ENCODE data around the gene COG5. TPM values are rescaled to one million over a fixed set of nuclear protein-coding genes. Genes with fewer than 3 reads are reported as not detected.
"Not testable (repeated sequence)": the region's sequence is repeated elsewhere in the genome, so short reads cannot be mapped to it uniquely, and the experiment has no call there.

COG5 gene
- total RNA-seq, 2 donors from 2014 or later: 39.7 to 45.8 TPM

DNA sequence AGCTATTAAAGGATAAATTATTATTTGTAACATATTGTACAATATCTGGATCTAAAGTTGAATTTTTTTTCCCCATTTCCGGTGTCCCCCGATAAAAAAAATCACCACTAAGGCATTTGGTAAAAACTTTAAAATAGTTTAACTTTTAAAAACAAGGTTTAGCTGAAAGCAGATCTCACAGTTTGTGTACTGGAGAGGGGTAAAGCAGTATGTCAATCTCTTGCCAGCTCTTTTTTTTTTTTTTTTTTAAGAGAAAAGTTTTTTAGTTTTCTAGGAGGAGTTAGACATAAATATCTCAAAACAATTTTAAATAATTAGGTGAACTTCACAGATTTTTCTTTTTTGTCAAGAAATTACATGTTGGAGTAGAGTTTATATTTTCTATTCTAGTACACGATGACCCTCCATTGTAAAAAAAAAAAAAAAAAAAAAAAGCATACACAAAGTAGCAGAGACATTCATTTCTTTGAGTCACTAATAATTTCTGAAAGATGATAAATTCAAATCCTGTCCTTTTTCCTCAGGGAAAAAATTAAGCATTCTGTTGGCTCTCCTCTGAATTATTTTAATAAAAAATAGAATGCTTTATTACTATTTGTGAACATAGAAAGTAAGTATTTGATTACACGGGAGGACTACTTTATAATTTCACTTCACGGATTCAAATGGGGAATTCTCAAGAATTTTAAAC is 396.8 kb downstream of the COG5 start:
- DNase-seq (no peak), ATAC-seq (no peak)
- intact Hi-C loops (cut with DNase I, micrococcal nuclease): no loop called here

DNA sequence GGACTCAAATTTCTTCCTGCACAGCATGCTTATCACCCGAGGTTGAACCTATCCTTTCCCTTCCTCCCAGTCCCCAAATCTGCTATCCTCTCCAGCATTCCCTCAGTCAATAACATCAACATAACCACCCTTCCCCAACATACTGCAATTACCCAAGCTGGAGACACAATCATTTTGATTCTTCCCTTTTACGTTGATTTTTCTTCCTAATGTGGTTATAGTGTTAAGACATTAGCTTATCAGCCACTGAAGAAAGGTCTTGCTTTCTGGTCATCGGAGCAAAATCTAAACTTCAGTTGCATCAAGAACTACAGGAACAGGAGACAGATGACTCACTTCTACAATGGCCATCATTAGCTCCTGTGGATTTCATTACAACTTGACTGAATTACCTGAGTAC is 398.4 kb downstream of the COG5 start:
- no peak for ATAC-seq
- intact Hi-C loops (cut with DNase I, micrococcal nuclease): no loop called here
- no peak for DNase-seq

GRCh38 chr7:107164092-107164491 is 399.6 kb downstream of the COG5 start:
- ATAC-seq (no peak), DNase-seq (no peak)
- intact Hi-C loops (cut with DNase I, micrococcal nuclease): no loop called here

DNA sequence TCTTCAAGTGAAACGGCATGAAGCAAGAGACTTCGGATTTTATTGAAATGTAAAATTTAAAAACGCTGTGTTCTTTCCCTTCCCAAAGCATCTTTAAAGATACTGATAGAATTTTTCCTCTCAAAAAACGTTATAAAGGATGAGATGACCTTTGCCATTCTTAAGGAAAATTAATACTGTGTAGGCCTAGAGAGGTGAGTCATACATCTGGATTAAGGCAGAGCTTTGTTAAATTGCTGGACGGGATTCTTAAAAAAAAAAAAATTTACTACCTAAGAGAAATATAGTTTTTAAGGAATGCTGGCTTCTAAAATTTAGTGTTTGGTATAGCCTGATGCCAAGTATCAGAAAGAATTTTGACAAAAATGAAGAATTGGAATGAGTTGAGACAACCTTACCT is 401.2 kb downstream of the COG5 start:
- intact Hi-C loops (cut with DNase I, micrococcal nuclease): no loop called here
- DNase-seq (no peak), ATAC-seq (no peak)

GRCh38 chr7:107161415-107161814 is 402.3 kb downstream of the COG5 start:
- intact Hi-C loops (cut with DNase I, micrococcal nuclease): no loop called here
- no peak for ATAC-seq
- no peak for DNase-seq

- ATAC-seq (no peak), DNase-seq (no peak)
- intact Hi-C loops (cut with DNase I, micrococcal nuclease): no loop called here
These were observed 403.3 kb downstream of the COG5 start for GRCh38 chr7:107160389-107160788.

DNA sequence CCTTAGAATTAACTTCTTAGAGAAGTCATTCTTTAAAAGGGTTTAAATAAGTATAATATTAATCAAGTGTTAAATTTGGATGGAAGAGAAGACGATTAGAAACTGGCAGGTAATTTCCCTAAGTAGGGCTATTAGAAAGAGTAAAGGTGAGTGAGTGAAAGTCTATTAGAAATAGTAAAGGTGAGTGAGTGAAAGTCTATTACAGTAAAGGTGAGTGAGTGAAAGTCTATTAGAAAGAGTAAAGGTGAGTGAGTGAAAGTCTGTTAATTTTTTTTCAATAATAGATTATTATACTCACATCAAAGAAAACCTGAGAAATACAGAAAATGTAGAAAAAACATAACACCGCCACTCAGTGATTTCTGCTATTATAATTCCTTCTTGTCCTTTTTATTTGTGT is 405.7 kb downstream of the COG5 start:
- intact Hi-C loops (cut with DNase I, micrococcal nuclease): no loop called here
- DNase-seq (no peak), ATAC-seq (no peak)

DNA sequence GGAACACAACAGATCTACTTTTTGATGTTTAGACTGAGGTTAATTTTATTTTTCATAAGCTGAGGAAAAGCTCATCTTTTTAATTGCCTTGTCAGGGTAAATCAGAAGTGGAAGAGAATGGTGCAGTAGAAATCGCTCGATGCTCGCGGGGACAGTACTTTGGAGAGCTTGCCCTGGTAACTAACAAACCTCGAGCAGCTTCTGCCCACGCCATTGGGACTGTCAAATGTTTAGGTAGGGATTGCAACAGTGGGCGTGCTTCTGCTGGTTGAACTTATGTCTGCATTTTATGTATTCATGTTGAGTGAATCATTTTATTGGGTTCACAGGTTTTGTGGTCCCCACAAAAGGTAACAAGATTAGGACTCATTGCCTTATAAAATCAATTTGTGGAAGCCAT is 406.6 kb downstream of the COG5 start:
- DNase-seq (no peak), ATAC-seq (no peak)
- intact Hi-C loops (cut with DNase I, micrococcal nuclease): no loop called here

- intact Hi-C loops (cut with DNase I, micrococcal nuclease); ATAC-seq; DNase-seq: not testable (repeated sequence)
These were observed 408.0 kb downstream of the COG5 start for GRCh38 chr7:107155726-107156125.

GRCh38 chr7:107154826-107155225 is 408.9 kb downstream of the COG5 start:
- DNase-seq (no peak), ATAC-seq (no peak)
- intact Hi-C loops (cut with DNase I, micrococcal nuclease): loop anchor here in 1 of 2 donors (5.0 kb wide), 1 partner anchor 363 kb away; no protein-coding TSS in a partner anchor

DNA sequence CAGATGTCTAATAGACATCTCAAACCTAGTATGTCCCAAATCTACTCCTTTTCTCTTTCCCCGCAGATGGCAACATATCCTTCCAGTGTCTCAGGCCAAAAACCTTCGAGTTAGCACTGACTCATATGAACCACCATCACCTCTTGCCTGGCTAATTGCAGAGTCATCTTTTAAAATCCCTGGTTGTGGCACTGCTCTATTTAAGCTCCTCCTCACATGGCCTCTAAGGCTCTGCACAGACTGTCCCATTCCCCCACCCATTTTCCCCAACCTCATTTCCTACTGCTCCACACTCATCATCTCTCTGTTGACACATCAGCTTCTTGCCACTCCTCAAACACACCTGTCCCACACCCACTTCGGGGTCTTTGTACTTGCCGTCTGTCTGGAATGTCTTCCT is 411.7 kb downstream of the COG5 start:
- ATAC-seq (peak; percentile 60), DNase-seq (no peak)
- intact Hi-C loops (cut with DNase I, micrococcal nuclease): loop anchor here in 1 of 2 donors (5.0 kb wide), 1 partner anchor 360 kb away; no protein-coding TSS in a partner anchor

Other genes with a start within 250 kb of the COG5 start
- not detected for gene GPR22, start 93.9 kb downstream of the COG5 start, total RNA-seq
- 1 to 10 TPM; 5.6 to 6.7 TPM for gene DUS4L, start 51 bp upstream of the COG5 start, total RNA-seq
- gene BCAP29, start 16.3 kb upstream of the COG5 start, total RNA-seq: 10 to 100 TPM; 64.9 to 72.7 TPM
- gene SLC26A4, start 96.9 kb upstream of the COG5 start, total RNA-seq: under 1 TPM; 0.08 to 0.24 TPM
- 10 to 100 TPM; 19.2 to 22.1 TPM for gene CBLL1, start 180.2 kb upstream of the COG5 start, total RNA-seq
- gene SLC26A3, start 239.3 kb upstream of the COG5 start, total RNA-seq: 1,000 to 10,000 TPM; 2,382 to 3,814 TPM